Activated CD4-positive, alpha-beta T cell treated with anti-CD3 and anti-CD28 coated beads, Interleukin-2, amount 50 U/mL, for 16 hours (primary cell): ENCODE results near the gene ISM2.

Source experiments
- DNase-seq: peaks from one replicate; pipeline ENCODE4 v3.0.0-alpha.2; 2020

ISM2 gene

DNA sequence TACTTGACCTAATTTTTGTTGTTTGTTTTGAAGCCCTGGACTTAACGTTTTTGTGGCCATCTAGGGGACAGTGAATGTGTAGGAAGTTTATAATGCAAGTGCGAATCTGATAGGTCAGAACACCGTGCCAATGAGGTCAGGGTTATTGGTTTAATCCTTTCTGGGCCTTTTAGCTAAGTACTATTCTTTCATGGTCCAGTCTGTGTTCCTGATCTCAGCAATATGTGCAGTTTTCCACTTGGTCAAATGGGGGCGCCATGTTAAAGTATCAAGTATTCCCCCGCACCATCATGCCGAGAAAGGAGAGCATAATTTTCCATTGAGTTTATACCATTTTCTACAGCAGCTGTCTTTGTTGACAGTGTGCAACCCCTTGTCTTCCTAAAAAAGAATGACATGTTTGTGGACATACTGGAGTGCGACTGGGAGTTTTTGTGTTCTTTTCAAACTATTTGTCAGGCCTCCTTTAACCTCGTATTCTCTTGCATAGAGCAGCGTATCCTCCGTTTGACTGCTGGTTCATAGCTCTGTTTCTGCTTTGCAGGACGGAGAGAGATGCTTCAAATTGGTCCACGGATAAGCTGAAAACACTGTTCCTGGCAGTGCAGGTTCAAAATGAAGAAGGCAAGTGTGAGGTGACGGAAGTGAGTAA, 39.4 kb downstream of the ISM2 start:
- peak; percentile 74 for DNase-seq

DNA sequence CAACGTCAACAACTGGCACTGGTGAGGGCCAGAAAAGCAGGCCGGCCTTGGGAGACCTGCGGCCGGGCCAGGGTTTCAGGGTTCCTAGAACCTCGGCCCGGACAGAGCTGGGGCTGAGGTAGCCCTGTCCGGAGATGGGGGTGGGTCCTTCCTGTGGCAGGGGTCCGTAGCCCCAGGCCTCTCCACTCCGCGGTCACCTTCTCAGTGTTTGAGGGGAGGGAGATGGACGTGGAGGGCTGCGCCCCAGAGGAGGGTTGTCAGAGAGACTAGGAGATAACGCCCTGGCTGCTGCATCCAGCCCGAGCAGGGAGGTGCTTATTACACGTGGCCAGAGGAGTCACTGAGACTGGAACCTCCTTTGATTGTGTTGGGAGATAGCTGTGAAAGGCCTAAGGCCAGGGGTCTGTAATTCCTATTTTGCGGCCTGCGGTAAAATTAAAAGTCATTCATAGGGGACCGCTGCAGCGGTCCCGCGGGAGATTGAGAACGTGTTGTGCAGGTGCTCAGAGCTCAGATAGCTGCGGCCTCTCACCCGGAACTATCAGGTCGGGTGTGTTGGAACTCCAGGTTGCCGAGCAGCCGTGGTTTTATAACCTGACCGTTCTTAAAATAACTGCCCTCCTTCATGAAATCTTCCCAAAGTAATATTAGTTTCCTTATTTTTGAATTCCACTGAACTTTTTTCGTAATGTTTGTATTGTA, 40.2 kb downstream of the ISM2 start:
- peak; percentile 51 for DNase-seq

DNA sequence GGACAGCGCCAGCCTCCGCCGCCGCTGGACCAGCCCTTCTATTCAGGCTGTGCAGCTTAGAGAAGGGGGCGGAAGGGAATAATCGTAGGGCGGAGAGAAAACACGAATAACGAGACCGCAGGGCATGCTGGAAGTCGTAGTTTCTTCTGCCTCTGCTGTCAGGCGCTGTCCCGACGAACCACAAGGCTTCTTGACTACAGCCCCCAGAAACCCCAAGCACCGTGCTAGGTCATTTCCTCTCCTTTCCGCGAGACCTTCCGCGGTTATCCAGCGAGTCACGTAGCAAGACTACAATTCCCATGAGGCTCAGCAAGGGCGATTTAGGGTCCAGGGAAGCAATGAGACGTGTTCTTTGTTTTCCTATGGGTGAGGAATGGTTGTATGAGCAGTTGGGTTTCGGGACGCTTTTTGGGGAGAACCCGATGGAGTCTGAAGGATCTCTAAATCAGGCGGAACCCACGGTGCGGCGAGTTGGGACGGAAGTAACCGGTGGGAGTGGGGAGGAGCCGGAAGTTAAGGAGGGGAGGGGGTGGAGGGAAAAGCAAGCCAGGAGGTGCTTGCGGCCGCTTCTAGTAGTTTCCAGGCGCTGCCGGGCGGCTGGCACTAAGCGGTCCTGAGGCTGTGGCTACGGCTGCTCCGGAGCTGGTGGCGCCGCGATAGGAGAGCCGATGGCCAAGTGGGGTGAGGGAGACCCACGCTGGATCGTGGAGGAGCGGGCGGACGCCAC, 40.9 kb downstream of the ISM2 start, which contains the start of the genes AHSA1 and VIPAS39:
Gene AHSA1 (plus strand): TSS at position 572 of the 727 bp plus-strand sequence. CDS start 97 bp downstream, at position 669.
Gene VIPAS39 (minus strand): TSS at position 80 of the 727 bp plus-strand sequence. CDS start 3,499 bp downstream, outside the sequence.
- DNase-seq, result peak; percentile 98

DNA sequence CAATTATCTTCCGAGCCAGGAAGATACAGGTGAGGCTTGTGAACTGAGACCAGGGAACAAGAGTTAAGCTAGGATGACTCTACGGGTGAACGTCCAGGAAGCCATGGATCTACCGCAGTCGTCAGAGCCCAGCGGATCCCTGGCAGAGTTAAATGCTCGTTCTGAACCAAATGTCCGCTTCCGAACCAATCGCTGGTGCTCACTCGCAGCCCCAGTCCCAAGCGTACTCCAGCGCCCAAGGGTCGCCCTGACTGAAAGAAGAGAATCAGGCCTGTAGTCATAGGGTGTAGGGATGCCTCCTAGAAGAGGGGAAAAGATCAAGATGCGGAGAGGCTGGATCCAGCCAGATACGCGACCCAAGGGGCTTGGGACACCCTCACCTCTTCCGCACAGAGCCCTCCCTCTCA, 41.5 kb downstream of the ISM2 start:
- no peak for DNase-seq

DNA sequence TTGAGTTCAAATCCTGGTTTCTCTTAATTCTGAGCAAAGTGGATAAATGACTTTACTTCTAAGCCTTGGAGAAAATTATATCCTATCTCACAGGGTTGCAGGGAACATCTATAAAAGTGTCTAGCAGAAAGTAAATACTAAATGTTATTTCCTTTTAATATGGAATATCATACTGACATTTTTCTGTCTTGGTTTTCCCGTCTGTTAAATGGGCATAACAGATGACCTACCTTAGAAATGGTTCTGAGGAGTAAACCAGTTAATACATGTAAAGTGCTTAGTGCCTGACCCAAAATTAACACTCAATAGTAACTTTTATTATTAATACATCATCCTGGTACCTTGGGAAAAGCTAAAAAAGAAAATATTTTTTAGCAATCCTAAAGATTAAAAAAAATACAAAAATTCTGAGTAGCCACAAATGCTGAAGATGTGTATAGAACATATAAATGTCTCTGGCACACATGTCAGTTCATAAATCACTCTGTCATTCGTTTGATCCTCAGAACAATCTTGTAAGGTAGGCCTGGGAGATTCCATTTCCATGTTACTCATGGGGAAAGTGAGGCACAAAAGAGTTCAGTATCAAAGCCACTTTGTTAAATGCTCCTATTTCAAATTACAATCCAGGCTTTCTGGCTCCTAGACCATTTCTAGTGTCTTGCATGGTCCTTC, 42.5 kb downstream of the ISM2 start:
- no peak for DNase-seq

DNA sequence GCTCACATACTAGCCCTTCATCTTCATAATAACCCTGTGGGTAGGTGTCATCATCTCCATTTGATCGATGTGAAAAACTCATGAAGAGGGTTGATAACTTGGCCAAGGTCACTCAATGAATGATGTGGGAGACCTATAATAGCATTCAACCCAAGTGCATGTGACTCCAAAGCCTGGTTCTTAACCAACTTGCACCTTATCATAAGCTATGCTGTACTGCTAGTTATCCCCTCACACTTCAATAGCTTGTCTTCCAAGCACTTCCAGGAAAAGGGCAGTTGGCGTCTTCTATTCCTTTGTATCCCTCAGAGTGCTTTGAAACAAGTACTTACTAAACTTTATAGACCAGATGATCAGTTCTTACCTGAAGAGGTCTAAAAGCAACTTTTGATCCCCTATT, 56.4 kb downstream of the ISM2 start:
- DNase-seq, result no peak

DNA sequence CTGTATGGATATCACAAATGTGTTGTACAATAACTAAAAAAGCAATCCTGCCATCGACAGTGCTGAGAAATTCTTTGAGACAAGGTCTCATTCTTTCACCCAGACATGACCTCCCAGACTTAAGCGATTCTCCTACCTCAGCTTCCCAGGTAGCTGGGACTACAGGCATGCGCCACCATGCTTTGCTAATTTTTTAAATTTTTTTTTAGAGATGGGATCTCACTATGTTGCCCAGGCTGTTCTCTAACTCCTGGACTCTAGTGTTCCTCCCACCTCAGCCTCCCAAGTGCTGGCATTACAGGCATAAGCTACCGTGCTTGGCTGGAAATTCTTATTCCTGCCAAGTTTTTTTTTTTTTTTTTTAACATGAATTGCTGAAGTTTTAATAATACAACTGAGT, 58.8 kb downstream of the ISM2 start:
- no peak for DNase-seq

DNA sequence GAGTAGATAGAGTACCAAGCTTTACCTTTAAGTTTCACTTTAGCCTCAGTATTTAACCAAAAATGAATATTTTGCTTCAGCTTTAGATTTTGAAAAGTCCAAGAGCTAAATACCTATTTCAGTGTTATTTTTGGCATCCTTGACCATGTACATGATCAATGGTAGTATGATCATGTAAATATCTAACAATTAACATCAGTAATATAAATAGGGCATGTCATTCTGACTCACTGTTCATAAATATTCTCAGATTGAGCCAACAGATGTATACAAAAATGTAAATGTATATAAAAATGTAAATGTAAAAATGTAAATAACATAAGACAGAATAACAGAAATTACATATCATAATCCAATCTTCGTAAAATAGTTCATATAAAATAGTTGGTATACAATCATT, 60.0 kb downstream of the ISM2 start:
- DNase-seq, result no peak

DNA sequence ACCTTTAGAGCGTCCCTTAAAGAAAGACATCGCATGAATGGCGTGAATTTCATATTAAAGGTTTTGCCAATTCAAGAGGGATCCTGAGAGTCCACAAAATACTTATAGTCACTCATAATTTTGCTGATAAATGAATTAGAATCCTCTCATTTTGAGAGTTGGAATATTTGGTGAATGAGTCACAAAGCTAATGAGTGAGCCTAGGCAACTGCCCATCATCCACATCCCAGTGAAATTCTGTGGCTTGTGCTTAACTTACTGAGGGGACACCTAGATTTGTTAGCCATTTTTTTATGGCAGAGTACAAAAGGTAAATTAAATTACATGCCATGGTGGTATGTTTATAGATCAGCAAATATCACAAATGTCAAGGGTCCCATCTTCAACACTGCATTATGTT, 62.6 kb downstream of the ISM2 start:
- DNase-seq, result no peak

DNA sequence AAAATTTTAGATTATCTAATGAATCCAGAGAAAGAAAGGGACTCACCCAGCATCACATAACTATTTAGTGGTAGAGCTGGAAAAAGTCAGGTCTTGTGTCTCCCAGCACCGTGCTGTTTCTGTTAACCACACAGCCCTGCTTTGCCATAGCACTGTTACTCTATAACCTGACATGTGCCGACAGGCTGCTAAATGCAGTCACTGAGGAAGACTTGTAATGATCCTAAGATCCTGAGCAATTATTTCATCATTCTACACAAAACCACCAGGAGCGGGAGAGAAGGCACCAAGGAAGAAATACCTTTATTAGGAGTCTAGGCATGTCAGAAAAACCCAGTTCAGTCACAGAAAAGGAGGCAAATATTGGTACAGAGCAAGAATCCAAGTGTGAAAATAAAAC, 72.2 kb downstream of the ISM2 start:
- no peak for DNase-seq

DNA sequence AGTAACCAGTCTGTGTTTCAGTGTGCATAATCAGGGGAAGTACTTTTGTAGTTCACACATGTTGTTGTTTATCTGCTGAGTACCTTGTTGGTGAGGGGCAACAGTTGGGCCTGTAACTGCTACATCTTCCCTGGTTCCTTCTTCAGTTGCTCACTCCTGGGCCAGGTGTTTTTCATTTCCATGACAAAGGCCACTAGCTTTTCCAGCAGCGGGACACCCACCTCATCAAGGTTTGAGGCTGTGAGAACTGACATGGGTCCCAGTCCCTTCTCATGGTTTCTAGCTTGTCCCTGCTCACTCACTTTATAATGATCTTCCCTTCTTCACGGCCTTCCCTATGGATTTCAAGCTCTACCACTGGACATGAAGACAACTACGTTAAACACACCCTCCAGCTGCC, 73.8 kb downstream of the ISM2 start:
- DNase-seq, result no peak
